Thoracic aorta (tissue), 2 donors: Measurements from ENCODE around the gene IGFBP4. TPM values are rescaled to one million over a fixed set of nuclear protein-coding genes. Genes with fewer than 3 reads are reported as not detected.

Experiments used
- ATAC-seq: fragments of 150-250 bp; one replicate; pipeline ENCODE4 v1.8.0; 2017; ENCODE audit warnings: low read depth; ENCODE audit not compliant: insufficient number of reproducible peaks, low FRiP score
- DNase-seq: peaks from one replicate; pipeline ENCODE4 v3.0.0-alpha.2; 2020; ENCODE audit warnings: low spot score
- H3K27ac ChIP-seq, 2 donors: fragments of 200-600 bp; sonication (generic); 1 replicate in 1 of 2; 2 replicates in 1 of 2; pipeline ENCODE4 v1.5.1; 2016; ENCODE audit warnings: mild to moderate bottlenecking in 2 of 2, moderate library complexity in 2 of 2
- H3K27me3 ChIP-seq: fragments of 200-600 bp; sonication (generic); replicated peaks from 2 replicates; pipeline ENCODE4 v1.6.0; 2016; ENCODE audit warnings: mild to moderate bottlenecking; ENCODE audit not compliant: insufficient read depth
- H3K36me3 ChIP-seq: fragments of 200-600 bp; sonication (generic); one replicate; pipeline ENCODE4 v1.5.1; 2016
- H3K4me1 ChIP-seq, 2 donors: fragments of 200-600 bp; sonication (generic); 1 replicate in 1 of 2; 2 replicates in 1 of 2; pipeline versions ENCODE4 v1.5.1 to v1.6.0; 2016; ENCODE audit warnings: low read depth in 2 of 2, mild to moderate bottlenecking in 1 of 2; ENCODE audit not compliant: control insufficient read depth in 1 of 2
- H3K4me3 ChIP-seq: fragments of 200-600 bp; sonication (generic); 2 replicates; pipeline ENCODE4 v1.5.1; 2016; ENCODE audit warnings: mild to moderate bottlenecking
- H3K9me3 ChIP-seq: fragments of 200-600 bp; sonication (generic); 2 replicates; pipeline ENCODE4 v1.5.1; 2016
- total RNA-seq, 2 donors: library from RNA; depleted of rRNA; stranded (reverse); fragments of >200 nt; gene quantifications; one replicate each; pipeline versions ENCODE4 v1.1.0 to v1.2.3, GENCODE V29; 2016
- TF ChIP-seq, protein P1 (sequence below): fragments of 200-600 bp; sonication (generic); IDR thresholded peaks from one replicate; pipeline ENCODE4 v1.5.1; 2019; ENCODE audit warnings: antibody characterized with exemption

IGFBP4 gene
- total RNA-seq, 2 donors from 2014 or later, result 177 to 310 TPM

DNA sequence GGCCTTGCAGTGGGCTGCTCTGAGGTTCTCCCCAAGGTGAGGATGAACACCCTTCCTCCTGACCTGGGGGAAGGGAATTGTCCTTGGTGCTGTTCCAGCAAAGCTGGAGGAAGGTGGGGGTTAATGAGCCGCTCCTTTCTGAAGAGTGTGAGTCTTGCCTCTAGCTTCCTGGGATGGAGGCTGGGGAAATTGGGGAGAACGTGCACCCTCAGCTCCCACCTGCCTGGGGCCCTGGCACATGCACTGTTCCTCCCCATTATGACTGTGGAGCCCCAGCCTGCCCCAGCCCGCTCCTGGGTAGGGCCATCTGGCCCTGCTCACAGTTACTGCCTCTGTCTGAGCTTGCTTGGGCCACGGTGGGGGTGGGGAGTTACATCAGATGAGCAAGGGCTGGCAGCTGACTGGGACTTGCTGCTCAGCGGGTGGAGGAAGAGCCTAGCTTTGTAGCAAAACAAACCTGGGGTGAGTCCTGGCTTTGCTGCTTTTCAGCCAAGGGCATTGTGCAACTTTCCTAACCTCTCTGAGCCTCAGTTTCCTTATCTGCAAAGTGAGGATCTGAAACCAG lies 47.1 kb downstream of the IGFBP4 start:
- ATAC-seq (no peak), DNase-seq (no peak)
- TF ChIP-seq, protein P1, sequence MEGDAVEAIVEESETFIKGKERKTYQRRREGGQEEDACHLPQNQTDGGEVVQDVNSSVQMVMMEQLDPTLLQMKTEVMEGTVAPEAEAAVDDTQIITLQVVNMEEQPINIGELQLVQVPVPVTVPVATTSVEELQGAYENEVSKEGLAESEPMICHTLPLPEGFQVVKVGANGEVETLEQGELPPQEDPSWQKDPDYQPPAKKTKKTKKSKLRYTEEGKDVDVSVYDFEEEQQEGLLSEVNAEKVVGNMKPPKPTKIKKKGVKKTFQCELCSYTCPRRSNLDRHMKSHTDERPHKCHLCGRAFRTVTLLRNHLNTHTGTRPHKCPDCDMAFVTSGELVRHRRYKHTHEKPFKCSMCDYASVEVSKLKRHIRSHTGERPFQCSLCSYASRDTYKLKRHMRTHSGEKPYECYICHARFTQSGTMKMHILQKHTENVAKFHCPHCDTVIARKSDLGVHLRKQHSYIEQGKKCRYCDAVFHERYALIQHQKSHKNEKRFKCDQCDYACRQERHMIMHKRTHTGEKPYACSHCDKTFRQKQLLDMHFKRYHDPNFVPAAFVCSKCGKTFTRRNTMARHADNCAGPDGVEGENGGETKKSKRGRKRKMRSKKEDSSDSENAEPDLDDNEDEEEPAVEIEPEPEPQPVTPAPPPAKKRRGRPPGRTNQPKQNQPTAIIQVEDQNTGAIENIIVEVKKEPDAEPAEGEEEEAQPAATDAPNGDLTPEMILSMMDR, result no peak
- H3K4me3 ChIP-seq, result no peak overlapping the region
- no peaks in the 10 kb centered on the region for H3K9me3 ChIP-seq
- no peaks in the 10 kb centered on the region for H3K36me3 ChIP-seq
- H3K27me3 ChIP-seq, result no peaks in the 10 kb centered on the region
- peaks cover 0 to 6% of the 10 kb centered on the region in 2 donors for H3K4me1 ChIP-seq
- H3K27ac ChIP-seq, result no peak overlapping the region

DNA sequence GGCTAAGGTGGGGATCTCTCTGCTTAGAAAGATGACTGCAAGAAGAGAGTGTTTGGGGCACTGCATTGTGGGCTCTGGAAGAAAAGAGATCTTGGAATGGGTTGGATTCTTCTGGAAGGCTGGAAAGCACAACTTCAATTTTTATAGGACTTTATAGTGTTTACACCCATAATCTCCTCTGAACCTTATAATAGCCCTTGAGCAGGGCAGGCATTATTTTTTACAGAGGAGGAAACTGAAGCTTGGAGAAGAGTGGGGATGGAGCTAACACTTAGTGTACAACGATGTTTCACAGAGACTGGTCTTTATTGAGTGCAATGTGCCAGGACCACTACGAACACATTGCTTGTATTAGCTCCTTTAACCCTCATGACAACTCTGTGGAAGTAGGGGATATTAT lies 47.7 kb downstream of the IGFBP4 start:
- H3K4me3 ChIP-seq, result no peak overlapping the region
- TF ChIP-seq, protein P1, result no peak
- no peaks in the 10 kb centered on the region for H3K27me3 ChIP-seq
- DNase-seq (no peak), ATAC-seq (no peak)
- no peaks in the 10 kb centered on the region for H3K36me3 ChIP-seq
- H3K4me1 ChIP-seq, result peaks cover 0 to 6% of the 10 kb centered on the region in 2 donors
- no peak overlapping the region for H3K27ac ChIP-seq
- H3K9me3 ChIP-seq, result no peaks in the 10 kb centered on the region

DNA sequence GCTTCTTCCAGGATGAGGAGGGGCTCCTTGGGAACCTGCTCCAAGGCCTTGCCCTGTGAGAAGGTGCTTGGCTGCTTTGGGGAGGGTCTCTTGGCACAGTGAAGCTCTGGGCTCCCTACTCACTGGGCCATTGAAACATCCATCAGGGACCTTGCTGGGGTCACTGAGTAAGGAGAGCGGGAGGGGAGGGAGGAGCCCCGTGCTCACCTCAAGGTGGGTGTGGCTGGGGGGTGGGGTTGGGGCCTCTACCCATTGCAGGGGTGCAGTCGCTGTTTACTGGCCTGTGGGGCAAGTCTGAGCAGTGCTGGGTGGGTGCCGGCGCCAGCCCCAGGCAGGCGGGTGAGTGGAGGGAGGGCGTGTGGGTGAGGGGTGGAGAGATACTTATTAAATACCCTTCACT lies 48.2 kb downstream of the IGFBP4 start:
- H3K27ac ChIP-seq, result no peak overlapping the region

DNA sequence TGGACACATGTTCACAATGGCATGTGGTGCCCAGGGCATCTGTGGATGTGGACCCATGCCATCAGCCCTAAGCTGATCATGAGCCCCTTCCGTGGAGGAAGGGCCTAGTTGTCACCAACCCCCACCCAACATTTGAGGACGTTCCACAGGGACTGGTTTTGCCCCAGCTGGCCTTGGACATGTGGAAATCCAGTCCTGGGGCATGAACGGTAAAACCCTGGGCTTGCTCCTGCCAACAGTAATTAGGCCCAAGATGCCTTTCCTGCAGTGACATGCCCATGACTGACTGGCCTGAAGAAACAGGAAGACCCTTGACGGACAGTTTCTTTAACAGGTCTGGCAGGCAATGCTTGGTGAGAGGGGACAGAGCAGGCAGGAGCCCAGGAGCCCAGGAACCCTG lies 50.4 kb downstream of the IGFBP4 start:
- H3K4me3 ChIP-seq, result no peak overlapping the region
- peaks cover 0 to 8% of the 10 kb centered on the region in 2 donors for H3K4me1 ChIP-seq
- no peak for ATAC-seq
- no peak for DNase-seq
- H3K36me3 ChIP-seq, result no peaks in the 10 kb centered on the region
- H3K27me3 ChIP-seq, result no peaks in the 10 kb centered on the region
- no peaks in the 10 kb centered on the region for H3K9me3 ChIP-seq
- no peak overlapping the region for H3K27ac ChIP-seq
- TF ChIP-seq, protein P1, result no peak

More for the DNA sequence above, 48.2 kb downstream of the IGFBP4 start:
- Histone ChIP-seq H3K9me3 (no peaks in the 10 kb centered on the region), H3K36me3 (no peaks in the 10 kb centered on the region), H3K4me1 (peaks cover 0 to 6% of the 10 kb centered on the region in 2 donors), H3K27me3 (no peaks in the 10 kb centered on the region), H3K4me3 (no peak overlapping the region)
- no peak for ATAC-seq
- no peak for DNase-seq
- TF ChIP-seq, protein P1, result no peak

DNA sequence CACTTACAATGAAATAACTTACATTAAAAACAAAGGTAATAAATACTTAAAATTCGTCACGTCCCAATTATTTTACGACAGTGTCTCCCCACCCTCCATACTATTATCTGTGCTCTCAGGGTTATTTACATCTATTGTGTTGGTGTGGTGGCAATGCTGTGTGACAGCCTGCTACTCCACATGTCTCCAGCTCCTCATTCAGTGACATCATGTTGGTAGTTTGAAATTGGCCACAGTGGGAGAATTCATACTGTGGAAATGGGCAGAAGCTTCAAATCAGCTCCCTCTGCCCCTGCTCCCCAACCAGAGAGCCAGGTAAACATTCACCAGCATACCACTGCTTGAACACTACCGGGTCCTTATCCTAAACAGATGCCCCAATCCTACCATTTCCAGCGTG lies 51.9 kb downstream of the IGFBP4 start:
- H3K9me3 ChIP-seq, result no peaks in the 10 kb centered on the region
- peaks cover 5 to 19% of the 10 kb centered on the region in 2 donors for H3K4me1 ChIP-seq
- TF ChIP-seq, protein P1, result no peak
- H3K4me3 ChIP-seq, result no peak overlapping the region
- H3K36me3 ChIP-seq, result no peaks in the 10 kb centered on the region
- no peak for ATAC-seq
- no peaks in the 10 kb centered on the region for H3K27me3 ChIP-seq
- no peak overlapping the region for H3K27ac ChIP-seq
- DNase-seq, result no peak
